ENCODE results near the gene TFEB. TPM values are rescaled to one million over a fixed set of nuclear protein-coding genes. Genes with fewer than 3 reads are reported as not detected.

TFEB gene
- total RNA-seq, 2 experiments from 2014 or later: 11.7 to 14.0 TPM

DNA sequence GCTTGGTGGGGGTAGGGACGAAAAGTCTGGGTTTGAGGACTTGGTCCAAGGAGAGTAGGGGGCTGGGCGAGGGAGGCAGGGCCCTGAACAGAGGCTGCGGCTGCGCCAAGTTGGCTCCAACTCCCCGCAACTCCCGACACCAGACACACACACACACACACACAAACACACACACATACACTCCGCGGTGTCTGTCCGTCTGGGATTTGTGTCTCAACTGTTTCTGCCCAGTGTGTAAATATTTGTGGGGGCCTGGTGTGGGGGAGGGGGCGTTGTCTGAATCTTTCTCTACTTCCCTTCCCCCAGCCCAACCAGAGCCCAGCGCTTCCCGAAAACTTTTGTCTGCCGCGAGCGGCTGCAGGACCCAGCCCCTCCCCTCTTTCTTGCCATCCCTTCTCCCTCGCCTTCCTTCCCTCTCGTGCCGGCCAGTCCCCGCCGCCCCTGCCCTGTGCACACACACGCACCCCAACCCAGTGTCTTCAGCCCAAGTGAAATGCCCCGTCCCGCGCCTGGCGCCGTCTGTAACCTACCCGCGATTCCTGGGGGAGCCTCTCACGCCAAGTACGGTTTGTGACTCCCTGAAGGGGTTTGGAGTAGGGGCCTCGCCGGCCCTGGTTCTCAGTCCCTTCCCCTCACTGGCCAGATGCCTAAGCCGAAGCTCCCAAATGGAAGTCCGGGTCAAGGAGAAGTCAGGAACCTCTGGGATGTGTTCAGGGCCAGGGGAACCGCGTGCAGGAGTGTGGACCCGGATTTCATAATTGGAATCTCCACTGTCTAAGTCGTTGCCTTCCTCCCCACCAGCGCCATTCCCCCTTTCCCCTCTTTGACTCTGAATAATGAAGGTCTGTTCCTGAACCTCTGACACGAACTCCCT lies 96.2 kb downstream of the TFEB start:
- POLR2A ChIA-PET: no interaction called here
- CTCF ChIA-PET: no interaction called here

DNA sequence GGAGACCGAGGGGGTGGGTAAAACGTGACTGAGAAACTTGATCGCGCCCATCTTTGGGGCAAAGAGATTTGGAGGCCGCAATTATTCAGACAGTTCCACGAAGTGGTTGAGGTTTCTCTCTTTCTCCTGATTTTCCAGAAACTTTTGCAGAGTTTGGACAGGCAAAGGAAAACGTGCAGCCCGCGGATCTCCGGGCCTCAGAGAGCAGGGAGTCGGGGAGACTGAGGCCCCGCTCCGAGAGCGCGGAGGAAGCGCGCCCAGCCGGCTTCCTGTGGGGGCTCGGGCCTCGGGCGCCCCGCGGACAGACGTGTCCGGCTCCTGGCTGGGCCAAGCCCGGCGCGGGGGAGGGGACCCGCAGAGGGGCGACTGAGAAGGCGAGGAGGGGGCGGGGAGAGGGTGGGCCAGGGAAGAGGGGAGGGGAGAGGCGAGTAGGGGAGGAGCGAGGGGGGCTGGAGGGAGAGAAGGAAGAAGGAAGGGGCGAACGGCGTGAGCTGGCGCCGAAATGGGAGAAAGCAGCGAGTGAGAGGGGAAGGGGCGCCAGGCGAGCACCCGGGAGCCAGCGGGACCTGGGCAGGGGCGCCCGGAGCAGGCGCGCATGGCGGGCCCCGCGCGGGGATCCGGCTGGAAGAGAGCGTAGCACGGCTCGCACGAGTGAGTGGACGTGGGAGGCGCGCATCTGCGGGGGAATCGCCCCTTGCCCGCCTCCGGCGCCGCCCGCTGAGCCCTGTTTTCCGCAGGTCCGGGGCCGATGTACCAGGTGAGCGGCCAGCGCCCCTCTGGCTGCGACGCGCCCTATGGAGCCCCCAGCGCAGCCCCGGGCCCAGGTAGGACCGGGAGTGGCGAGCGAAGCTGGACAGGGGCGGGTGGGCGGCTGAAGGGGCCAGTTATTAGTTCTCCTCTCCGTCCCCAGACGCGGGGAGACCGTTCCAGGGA lies 97.1 kb downstream of the TFEB start, which contains the start of gene MDFI:
Gene MDFI (plus strand): TSS at position 467 of the 933 bp plus-strand sequence. CDS start 282 bp downstream, at position 749.
- ChIA-PET CTCF (no interaction called here), POLR2A (no interaction called here)

- POLR2A ChIA-PET: no interaction called here
- CTCF ChIA-PET: interaction anchor here (0.7 kb wide), 1 partner anchor 34 kb away, joined by 3 read pairs; no protein-coding TSS in a partner anchor
Observed at GRCh38 chr6:41637194-41638001, 98.0 kb downstream of the TFEB start.

GRCh38 chr6:41636833-41637193 lies 98.6 kb downstream of the TFEB start:
- POLR2A ChIA-PET: no interaction called here
- CTCF ChIA-PET: interaction anchor here (0.7 kb wide), 1 partner anchor 34 kb away, joined by 3 read pairs; no protein-coding TSS in a partner anchor

DNA sequence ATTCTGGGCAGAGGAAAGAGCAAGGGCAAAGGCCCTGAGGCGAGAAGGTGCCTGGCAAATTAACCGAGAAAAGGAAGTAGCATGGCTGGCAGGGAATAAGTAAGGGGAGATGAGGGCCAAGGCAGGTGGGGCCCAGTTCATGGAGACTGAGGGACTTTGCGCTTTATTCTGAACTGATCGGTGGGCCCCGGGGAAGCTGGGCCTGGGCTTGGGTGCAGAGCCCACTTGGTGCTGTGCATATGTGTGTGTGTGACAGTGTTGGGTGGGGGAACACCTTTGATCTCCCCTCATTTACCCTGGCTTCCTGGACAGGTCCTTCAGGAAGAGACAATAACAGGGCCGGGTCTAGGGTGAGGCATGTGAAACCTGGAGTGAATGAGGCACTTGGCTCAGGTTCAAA lies 100.0 kb downstream of the TFEB start:
- CTCF ChIA-PET: no interaction called here
- POLR2A ChIA-PET: no interaction called here

DNA sequence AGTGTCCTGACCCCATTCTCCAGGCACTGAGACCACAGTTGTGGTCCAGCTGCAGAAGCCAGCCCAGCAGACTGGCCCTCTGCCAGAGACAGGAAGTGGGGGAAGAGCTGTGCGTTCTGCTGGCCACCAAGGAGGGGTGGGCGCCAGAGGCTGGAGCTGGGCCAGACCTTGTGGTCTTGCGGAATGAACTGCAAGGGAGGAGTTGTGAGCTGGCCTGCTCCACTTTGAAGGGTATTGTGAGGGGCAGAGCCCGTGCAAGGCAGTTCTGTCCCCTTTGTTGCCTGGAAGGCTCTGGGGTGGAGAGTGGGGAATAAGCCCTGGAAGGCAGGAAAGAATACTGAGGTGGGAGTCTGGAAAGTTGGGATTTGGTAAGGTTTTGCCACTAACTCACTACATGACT lies 100.8 kb downstream of the TFEB start:
- ChIA-PET POLR2A (no interaction called here), CTCF (no interaction called here)

Other genes starting within 250 kb of the TFEB start
- gene FOXP4, start 189.2 kb downstream of the TFEB start, total RNA-seq: 10 to 100 TPM; 21.0 to 23.6 TPM
- not detected for gene MDFI, start 97.1 kb downstream of the TFEB start, total RNA-seq
- not detected for gene PGC, start 11.8 kb upstream of the TFEB start, total RNA-seq
- 1 to 10 TPM; 3.8 to 4.0 TPM for gene FRS3, start 44.3 kb upstream of the TFEB start, total RNA-seq
- not detected for gene PRICKLE4, start 45.2 kb upstream of the TFEB start, total RNA-seq
- 100 to 1,000 TPM; 416 to 419 TPM for gene TOMM6, start 52.1 kb upstream of the TFEB start, total RNA-seq
- gene USP49, start 159.8 kb upstream of the TFEB start, total RNA-seq: 1 to 10 TPM; 5.8 to 6.0 TPM
- 10 to 100 TPM; 17.5 to 22.1 TPM for gene MED20, start 185.5 kb upstream of the TFEB start, total RNA-seq
- 10 to 100 TPM; 83.7 to 85.2 TPM for gene BYSL, start 185.9 kb upstream of the TFEB start, total RNA-seq
- gene CCND3, start 206.2 kb upstream of the TFEB start, total RNA-seq: 100 to 1,000 TPM; 356 to 367 TPM